DMS153 (cell line): ENCODE results near the gene APCDD1L.
"Not testable (repeated sequence)": the region's sequence is repeated elsewhere in the genome, so short reads cannot be mapped to it uniquely, and the experiment has no call there.

Source experiments
- DNase-seq: peaks from one replicate; lab custom pipeline; 2025; lab: John Stamatoyannopoulos, UW

The APCDD1L gene

DNA sequence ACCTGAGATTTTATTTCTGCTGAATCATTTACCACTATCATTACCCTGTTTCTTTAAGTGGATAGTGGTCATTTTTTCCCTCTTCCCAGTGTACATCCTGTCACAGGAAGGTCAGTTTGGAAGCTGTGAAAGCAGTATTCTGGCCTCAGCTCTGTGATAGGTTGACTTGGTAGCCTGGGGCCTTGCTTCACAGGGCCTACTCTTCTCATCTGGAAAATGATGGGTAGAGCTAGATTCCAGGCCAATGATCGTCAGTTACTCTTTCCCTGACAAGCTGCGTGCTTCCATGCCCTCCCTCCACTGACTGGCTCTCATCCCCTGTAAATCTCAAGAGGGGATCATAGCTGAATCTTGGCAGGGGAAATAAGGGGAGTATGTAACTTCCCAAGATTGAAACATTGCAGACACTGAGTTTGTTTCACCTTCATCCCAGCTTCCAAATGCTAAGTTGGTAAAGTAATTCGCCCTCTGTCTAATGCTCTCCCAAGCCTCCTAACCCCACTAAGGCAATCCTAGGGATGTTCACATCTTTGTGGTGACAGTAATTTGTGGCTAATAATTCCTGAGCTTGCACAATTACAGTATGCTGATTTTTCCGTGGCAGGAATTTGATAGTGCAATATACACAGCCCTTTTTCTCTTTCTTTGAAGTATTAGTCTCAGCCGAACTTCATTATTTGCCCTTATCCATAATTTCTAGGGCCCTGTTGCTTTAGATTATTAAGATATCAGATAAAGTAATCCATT, 75.0 kb downstream of the APCDD1L start:
- DNase-seq: no peak

DNA sequence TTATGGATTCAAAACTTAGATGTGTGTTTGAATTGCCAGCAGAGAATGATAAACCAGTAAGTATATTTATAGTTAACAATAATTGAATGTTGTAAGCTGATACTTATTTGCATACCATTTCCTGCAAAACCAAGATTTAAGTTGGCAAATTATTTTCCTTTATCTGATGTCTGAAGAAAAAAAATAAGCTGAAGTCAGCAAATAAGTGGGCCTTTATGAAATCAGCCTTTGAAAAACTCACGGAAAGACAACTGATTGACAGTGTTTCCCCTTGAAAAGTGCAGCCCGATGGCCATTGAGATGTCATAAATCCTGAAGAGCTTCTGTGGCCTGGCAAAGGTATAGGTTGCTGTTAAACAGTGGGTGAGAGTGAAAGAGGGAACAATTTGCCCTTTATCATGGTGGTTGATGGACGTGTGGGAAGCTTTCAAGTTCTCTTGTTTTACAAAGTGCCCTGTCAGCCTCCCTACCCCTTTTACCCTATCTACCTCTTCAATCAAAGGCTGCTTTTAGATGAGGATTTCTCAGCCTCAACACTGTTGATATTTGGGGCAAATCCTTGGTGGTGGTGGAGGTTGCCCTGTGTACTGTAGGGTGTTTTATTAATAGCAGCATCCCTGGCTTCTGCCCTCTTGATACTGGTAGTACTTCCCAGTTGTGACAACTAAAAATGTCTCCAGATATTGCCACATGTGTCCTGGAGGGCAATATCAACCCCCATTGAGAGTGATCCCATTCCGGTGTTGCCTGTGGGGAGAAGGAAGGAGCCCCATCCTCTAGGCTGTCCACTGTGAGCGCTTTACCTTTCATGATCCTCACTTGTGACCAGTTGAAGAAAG, 76.0 kb downstream of the APCDD1L start:
- DNase-seq: no peak

- no peak for DNase-seq
Measured at GRCh38 chr20:58436868-58437645, 78.1 kb downstream of the APCDD1L start.

DNA sequence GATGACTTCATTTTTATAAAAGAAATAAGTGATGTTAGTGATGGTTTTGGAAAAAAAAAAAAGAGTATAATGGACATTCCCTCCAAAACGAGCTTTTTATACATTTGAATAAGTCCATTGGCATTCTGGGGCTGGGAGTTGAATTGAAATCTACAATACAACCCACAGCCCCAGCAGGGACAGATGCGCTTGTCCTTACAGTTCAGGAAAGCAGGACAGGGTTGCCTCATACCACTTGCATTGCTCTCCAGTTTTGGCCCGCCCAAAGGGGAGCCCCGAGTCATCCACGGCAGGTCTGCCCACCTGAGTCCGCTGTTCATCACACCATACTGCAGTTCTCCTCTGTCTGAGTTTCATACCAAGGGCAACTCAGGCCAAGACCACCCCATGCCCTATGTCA, 80.0 kb downstream of the APCDD1L start:
- DNase-seq: no peak

DNA sequence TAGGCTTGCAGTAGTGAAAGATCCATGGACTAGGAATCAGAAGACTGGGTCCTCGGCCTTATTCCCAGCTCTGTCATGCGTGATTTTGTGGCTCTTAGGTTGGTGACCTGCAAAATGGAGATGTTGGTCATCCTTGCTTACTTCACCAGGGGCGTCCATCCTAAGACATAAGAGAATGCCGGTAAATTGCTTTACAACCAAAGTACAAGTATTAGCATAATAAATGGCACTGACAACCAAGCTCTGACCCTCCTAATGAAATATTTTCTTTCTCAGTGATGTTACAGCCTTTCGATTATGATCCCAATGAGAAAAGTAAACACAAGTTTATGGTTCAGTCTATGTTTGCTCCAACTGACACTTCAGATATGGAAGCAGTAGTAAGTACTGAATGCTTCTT, 80.9 kb downstream of the APCDD1L start:
- DNase-seq: no peak

GRCh38 chr20:58433759-58434158, 81.4 kb downstream of the APCDD1L start:
- no peak for DNase-seq

DNA sequence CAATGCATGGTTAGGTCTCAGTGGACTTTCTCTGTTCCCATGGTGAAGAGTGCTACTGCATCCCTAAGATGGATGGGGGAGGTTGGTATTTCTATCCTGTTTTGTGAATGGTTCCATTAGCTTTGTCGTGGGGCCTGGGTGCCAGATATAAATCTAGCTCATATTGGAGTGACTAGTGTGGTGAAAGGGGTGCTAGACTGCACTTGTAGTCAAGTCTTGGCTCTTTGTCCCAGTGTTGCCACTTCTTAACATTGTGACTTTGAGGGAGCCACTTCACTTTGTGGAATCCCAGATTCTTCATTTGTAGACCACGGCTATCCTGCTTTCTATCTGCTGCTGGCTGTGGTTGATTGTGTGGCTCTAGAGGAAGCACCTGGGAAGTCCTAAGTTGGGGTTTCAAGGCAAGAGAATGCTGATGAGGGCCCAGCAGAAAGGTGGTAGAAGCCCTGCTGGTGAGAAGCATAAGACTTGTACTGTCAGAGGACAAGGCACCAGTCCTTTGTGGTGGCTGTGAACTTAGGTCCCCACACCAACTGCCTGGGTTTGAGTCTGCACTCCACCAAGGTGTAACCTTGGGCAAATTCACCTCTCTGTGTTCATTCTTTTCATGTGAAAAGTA, 82.1 kb downstream of the APCDD1L start:
- no peak for DNase-seq

DNA sequence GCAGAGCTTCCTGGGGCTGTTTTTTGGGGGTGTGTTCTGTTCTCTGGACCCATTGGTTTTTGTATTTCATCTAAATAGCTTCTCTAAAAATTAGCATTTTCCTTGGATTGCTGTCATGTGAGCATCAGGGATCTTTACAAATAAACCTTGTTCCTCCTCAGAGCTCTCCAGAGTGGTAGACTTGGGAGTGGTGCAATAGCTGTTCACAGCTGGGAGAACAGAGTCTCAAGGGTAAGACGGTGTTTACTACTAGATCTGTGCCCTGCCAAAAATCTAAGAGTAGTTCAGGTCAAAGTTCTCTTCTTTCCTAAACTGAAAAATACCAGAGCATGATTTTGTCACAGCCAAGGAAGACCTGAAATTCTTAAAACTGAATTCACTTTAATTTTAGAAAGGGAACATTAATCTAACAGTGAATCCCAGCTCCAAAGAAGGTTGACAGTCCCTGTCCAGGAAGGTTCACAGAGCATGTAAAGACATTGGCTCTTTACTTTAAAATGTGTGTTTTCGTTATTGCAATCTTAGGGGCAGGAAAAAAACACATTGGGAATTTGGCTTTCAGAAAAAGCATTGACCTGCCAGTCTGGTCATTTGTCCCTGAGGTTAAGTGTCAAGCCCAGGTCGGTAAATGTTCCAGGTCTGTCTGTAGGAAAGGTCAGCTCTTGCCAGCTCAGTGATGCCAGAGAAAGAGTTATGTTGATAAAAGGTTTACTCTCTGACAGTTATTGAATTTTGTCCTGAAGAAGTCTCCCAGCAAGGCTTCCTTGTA, 82.8 kb downstream of the APCDD1L start:
- DNase-seq: no peak

DNA sequence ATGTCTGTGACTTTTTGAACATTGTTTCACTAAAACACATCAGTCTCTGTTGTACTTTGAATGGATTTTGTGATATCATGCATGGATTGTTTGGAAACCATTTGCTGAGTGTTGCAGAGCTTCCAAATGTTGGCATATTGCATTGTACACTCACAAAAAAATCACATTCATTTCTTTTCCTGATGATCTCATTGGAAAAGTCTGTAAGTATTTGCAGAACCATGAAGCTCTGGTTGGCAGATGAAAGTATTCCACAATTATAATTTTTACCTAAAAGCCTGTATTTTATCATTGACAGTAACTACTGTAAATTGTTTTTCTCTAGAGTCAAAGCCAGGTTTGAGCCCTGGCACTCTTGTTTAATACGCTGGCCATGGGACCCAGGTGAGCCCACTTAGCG, 84.1 kb downstream of the APCDD1L start:
- no peak for DNase-seq

- no peak for DNase-seq
Measured at GRCh38 chr20:58429303-58429702, 85.9 kb downstream of the APCDD1L start.

- DNase-seq: no peak
Measured at GRCh38 chr20:58428364-58428763, 86.8 kb downstream of the APCDD1L start.

DNA sequence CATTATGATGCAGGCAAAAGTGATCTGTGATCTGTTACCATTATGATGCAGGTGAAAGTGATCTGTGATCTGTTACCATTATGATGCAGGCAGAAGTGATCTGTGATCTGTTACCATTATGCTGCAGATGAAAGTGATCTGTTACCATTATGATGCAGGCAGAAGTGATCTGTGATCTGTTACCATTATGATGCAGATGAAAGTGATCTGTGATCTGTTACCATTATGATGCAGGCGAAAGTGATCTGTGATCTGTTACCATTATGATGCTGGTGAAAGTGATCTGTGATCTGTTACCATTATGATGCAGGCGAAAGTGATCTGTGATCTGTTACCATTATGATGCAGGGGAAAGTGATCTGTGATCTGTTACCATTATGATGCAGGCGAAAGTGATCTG, 87.6 kb downstream of the APCDD1L start:
- DNase-seq: not testable (repeated sequence)

- no peak for DNase-seq
Measured at GRCh38 chr20:58424218-58424969, 90.8 kb downstream of the APCDD1L start.

DNA sequence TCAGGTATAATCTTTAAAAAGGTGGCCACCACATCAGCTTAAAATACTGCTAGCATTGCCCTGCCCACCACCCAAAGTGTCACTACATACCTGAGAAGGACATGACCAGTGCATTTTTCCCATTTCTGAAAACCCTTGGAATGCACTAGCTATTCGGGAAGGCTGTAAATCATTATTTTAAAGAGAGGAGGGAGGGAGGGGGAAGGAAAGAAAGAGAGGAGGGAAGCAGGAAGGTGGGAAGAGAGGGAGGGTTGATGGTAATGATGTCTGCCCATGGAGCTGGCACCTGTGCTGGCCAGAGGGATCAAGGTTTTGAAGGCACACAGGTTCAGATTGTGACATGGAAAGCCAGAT, 93.7 kb downstream of the APCDD1L start:
- DNase-seq: no peak

DNA sequence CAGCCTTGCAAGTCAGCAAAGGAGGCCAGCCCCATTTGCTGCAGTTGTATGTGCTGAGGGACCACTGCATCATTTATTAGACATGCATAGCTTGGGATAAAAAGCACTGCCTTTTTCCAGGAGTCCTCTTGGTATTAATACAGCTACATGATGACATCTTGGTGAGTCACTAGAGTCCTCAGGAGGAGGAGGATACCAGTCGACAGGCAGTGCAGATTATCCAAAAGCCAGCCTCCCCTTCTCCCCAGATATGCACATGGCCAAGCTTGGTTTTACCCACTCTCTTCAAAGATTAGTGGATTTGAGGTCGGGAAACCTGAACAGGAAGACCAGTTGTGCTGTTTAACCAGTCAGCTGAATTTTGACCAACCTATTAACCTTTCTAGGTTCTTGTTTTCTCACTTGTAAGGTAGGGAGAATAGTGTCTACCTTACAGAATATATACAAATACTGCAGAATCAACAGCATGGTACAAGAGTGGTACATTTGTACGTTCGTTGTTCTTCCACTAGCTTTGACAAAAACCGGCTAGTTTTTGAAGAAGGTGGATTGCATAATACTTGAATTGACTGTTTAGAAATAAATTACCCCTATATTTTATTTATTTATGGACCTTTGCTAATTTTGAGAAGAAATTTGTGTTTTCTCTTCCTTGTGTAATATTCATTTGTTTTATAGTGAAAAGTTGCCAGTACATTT, 94.3 kb downstream of the APCDD1L start:
- DNase-seq: no peak

DNA sequence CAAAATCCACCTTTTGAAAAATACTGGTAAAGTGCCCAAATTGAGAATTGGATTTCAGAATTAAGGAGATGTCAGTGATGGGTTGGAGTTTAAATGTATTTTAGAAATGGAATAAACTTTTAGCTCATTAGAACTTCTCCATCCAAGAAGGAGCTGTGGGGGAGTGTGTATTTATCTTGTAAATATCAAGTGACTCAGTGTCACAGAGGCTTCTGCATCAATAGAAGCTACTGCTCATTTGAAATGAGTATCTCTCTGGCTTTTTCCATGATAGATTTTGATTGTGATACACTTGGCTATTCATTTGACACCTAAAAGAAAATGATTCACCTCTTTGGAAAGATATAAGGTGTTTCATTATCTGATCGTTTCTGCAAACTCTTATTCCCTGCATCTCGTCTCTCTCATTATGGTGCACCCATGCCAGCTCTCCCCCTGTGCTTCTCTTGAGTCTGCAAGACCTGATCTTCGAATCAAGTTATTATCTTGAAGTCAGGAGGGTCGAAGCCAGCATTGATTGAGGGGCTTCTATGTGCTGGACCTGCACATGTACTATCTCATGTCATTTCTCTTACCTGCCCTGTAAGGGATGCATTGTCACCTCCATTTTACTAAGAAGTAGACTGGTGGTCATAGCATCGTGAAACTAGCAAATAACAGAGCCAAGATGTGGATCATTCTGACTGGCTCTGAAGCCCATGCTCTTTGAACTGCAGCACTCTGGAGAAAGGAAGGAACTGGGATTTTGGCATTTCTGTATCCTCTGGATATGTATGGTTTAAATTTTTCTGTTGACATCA, 96.0 kb downstream of the APCDD1L start:
- no peak for DNase-seq

GRCh38 chr20:58417438-58417837, 97.8 kb downstream of the APCDD1L start:
- DNase-seq: no peak

DNA sequence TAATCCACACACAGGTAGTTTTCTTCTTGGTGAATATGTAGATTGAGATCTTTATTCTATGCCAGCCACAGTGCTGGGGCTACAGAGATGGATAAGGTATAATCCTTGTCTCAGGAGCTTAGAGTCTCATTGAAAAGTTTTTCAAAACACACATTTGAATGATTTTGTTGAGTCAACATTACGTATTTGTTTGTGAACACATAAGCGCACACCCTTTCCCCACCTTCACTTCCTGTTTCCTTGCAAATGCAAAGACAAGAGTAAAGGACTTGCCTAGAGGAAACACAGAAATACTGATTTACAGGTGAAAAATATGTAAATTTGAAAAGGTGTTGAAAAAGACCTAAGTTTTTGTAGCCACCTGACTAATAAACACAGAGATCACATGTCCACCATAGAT, 98.4 kb downstream of the APCDD1L start:
- DNase-seq: no peak

GRCh38 chr20:58416057-58416456, 99.1 kb downstream of the APCDD1L start:
- no peak for DNase-seq
